ENCODE results near the gene ETV3. TPM values are rescaled to one million over a fixed set of nuclear protein-coding genes. Genes with fewer than 3 reads are reported as not detected.
A peak's percentile ranks its signal among the peaks of the same experiment; 100 is the strongest.

Gene ETV3
- polyA plus RNA-seq, 2 donors = 9.3 to 9.4 TPM

GRCh38 chr1:157135070-157135469 lies 3.1 kb downstream of the ETV3 start:
- Histone ChIP-seq H3K27ac (ENCODE audit: low read depth in 2 of 2, low read length in 1 of 2) (no peak overlapping the region), H3K27me3 (ENCODE audit: control insufficient read depth in 1 of 2, insufficient read depth in 2 of 2, low read length in 2 of 2) (no peaks in the 10 kb centered on the region), H3K4me1 (ENCODE audit: control insufficient read depth in 2 of 2, insufficient read depth in 2 of 2, low read length in 1 of 2) (peaks cover 0 to 2% of the 10 kb centered on the region in 2 donors), H3K36me3 (ENCODE audit: control insufficient read depth in 2 of 2, insufficient read depth in 2 of 2, low read length in 1 of 2) (peaks cover 0 to 21% of the 10 kb centered on the region in 2 donors), H3K9me3 (ENCODE audit: control insufficient read depth in 2 of 2, insufficient read depth in 1 of 2, low read depth in 1 of 2, low read length in 1 of 2) (no peaks in the 10 kb centered on the region), H3K4me3 (ENCODE audit: low read depth in 1 of 2, low read length in 2 of 2) (no peak overlapping the region)
- WGBS, 2 donors = 72 to 78% methylated on average over 2 of the region's 2 CpGs

GRCh38 chr1:157134442-157134841 lies 3.8 kb downstream of the ETV3 start:
- H3K4me1 ChIP-seq (ENCODE audit: control insufficient read depth in 2 of 2, insufficient read depth in 2 of 2, low read length in 1 of 2) = peaks cover 0 to 2% of the 10 kb centered on the region in 2 donors
- H3K9me3 ChIP-seq (ENCODE audit: control insufficient read depth in 2 of 2, insufficient read depth in 1 of 2, low read depth in 1 of 2, low read length in 1 of 2) = no peaks in the 10 kb centered on the region

GRCh38 chr1:157133426-157133825 lies 4.8 kb downstream of the ETV3 start:
- Histone ChIP-seq H3K36me3 (ENCODE audit: control insufficient read depth in 2 of 2, insufficient read depth in 2 of 2, low read length in 1 of 2) (peaks cover 0 to 21% of the 10 kb centered on the region in 2 donors), H3K27ac (ENCODE audit: low read depth in 2 of 2, low read length in 1 of 2) (peak overlapping the region in 1 of 2 donors; percentile 32)

More at GRCh38 chr1:157134442-157134841, 3.8 kb downstream of the ETV3 start:
- 91% methylated on average over 4 of the region's 4 CpGs for WGBS, 2 donors
- H3K36me3 ChIP-seq (ENCODE audit: control insufficient read depth in 2 of 2, insufficient read depth in 2 of 2, low read length in 1 of 2) = peaks cover 0 to 21% of the 10 kb centered on the region in 2 donors
- no peak overlapping the region for H3K27ac ChIP-seq (ENCODE audit: low read depth in 2 of 2, low read length in 1 of 2)
- H3K27me3 ChIP-seq (ENCODE audit: control insufficient read depth in 1 of 2, insufficient read depth in 2 of 2, low read length in 2 of 2) = no peaks in the 10 kb centered on the region
- no peak overlapping the region for H3K4me3 ChIP-seq (ENCODE audit: low read depth in 1 of 2, low read length in 2 of 2)

GRCh38 chr1:157132616-157133167 lies 5.5 kb downstream of the ETV3 start:
- H3K27me3 ChIP-seq (ENCODE audit: control insufficient read depth in 1 of 2, insufficient read depth in 2 of 2, low read length in 2 of 2) = no peaks in the 10 kb centered on the region
- no peaks in the 10 kb centered on the region for H3K9me3 ChIP-seq (ENCODE audit: control insufficient read depth in 2 of 2, insufficient read depth in 1 of 2, low read depth in 1 of 2, low read length in 1 of 2)
- peak overlapping the region in 1 of 2 donors; percentile 76 for H3K27ac ChIP-seq (ENCODE audit: low read depth in 2 of 2, low read length in 1 of 2)
- H3K36me3 ChIP-seq (ENCODE audit: control insufficient read depth in 2 of 2, insufficient read depth in 2 of 2, low read length in 1 of 2) = peaks cover 0 to 21% of the 10 kb centered on the region in 2 donors
- no peak overlapping the region for H3K4me3 ChIP-seq (ENCODE audit: low read depth in 1 of 2, low read length in 2 of 2)
- WGBS, 2 donors = 51 to 58% methylated on average over 2 of the region's 2 CpGs
- H3K4me1 ChIP-seq (ENCODE audit: control insufficient read depth in 2 of 2, insufficient read depth in 2 of 2, low read length in 1 of 2) = peaks cover 0 to 2% of the 10 kb centered on the region in 2 donors

More at GRCh38 chr1:157133426-157133825, 4.8 kb downstream of the ETV3 start:
- no peaks in the 10 kb centered on the region for H3K27me3 ChIP-seq (ENCODE audit: control insufficient read depth in 1 of 2, insufficient read depth in 2 of 2, low read length in 2 of 2)
- peaks cover 0 to 2% of the 10 kb centered on the region in 2 donors for H3K4me1 ChIP-seq (ENCODE audit: control insufficient read depth in 2 of 2, insufficient read depth in 2 of 2, low read length in 1 of 2)
- no peaks in the 10 kb centered on the region for H3K9me3 ChIP-seq (ENCODE audit: control insufficient read depth in 2 of 2, insufficient read depth in 1 of 2, low read depth in 1 of 2, low read length in 1 of 2)
- no peak overlapping the region for H3K4me3 ChIP-seq (ENCODE audit: low read depth in 1 of 2, low read length in 2 of 2)
- 67 to 72% methylated on average over 2 of the region's 2 CpGs for WGBS, 2 donors

GRCh38 chr1:157132111-157132510 lies 6.1 kb downstream of the ETV3 start:
- H3K36me3 ChIP-seq (ENCODE audit: control insufficient read depth in 2 of 2, insufficient read depth in 2 of 2, low read length in 1 of 2) = peaks cover 0 to 21% of the 10 kb centered on the region in 2 donors
- no peaks in the 10 kb centered on the region for H3K27me3 ChIP-seq (ENCODE audit: control insufficient read depth in 1 of 2, insufficient read depth in 2 of 2, low read length in 2 of 2)
- H3K4me3 ChIP-seq (ENCODE audit: low read depth in 1 of 2, low read length in 2 of 2) = no peak overlapping the region
- H3K9me3 ChIP-seq (ENCODE audit: control insufficient read depth in 2 of 2, insufficient read depth in 1 of 2, low read depth in 1 of 2, low read length in 1 of 2) = no peaks in the 10 kb centered on the region
- peaks cover 0 to 2% of the 10 kb centered on the region in 2 donors for H3K4me1 ChIP-seq (ENCODE audit: control insufficient read depth in 2 of 2, insufficient read depth in 2 of 2, low read length in 1 of 2)
- peak overlapping the region; percentile 33 to 76 for H3K27ac ChIP-seq (ENCODE audit: low read depth in 2 of 2, low read length in 1 of 2)
- 67 to 72% methylated on average over 5 of the region's 5 CpGs for WGBS, 2 donors

GRCh38 chr1:157131281-157131680 lies 6.9 kb downstream of the ETV3 start:
- no peak overlapping the region for H3K4me3 ChIP-seq (ENCODE audit: low read depth in 1 of 2, low read length in 2 of 2)
- peaks cover 0 to 2% of the 10 kb centered on the region in 2 donors for H3K4me1 ChIP-seq (ENCODE audit: control insufficient read depth in 2 of 2, insufficient read depth in 2 of 2, low read length in 1 of 2)
- peaks cover 2 to 24% of the 10 kb centered on the region in 2 donors for H3K36me3 ChIP-seq (ENCODE audit: control insufficient read depth in 2 of 2, insufficient read depth in 2 of 2, low read length in 1 of 2)
- H3K27me3 ChIP-seq (ENCODE audit: control insufficient read depth in 1 of 2, insufficient read depth in 2 of 2, low read length in 2 of 2) = no peaks in the 10 kb centered on the region
- H3K9me3 ChIP-seq (ENCODE audit: control insufficient read depth in 2 of 2, insufficient read depth in 1 of 2, low read depth in 1 of 2, low read length in 1 of 2) = no peaks in the 10 kb centered on the region
- no peak overlapping the region for H3K27ac ChIP-seq (ENCODE audit: low read depth in 2 of 2, low read length in 1 of 2)
- 73 to 83% methylated on average over 4 of the region's 4 CpGs for WGBS, 2 donors

GRCh38 chr1:157124855-157125254 lies 13.3 kb downstream of the ETV3 start:
- Histone ChIP-seq H3K36me3 (ENCODE audit: control insufficient read depth in 2 of 2, insufficient read depth in 2 of 2, low read length in 1 of 2) (peaks cover 13 to 21% of the 10 kb centered on the region in 2 donors), H3K9me3 (ENCODE audit: control insufficient read depth in 2 of 2, insufficient read depth in 1 of 2, low read depth in 1 of 2, low read length in 1 of 2) (no peaks in the 10 kb centered on the region), H3K27ac (ENCODE audit: low read depth in 2 of 2, low read length in 1 of 2) (no peak overlapping the region), H3K27me3 (ENCODE audit: control insufficient read depth in 1 of 2, insufficient read depth in 2 of 2, low read length in 2 of 2) (no peaks in the 10 kb centered on the region), H3K4me3 (ENCODE audit: low read depth in 1 of 2, low read length in 2 of 2) (no peak overlapping the region), H3K4me1 (ENCODE audit: control insufficient read depth in 2 of 2, insufficient read depth in 2 of 2, low read length in 1 of 2) (no peaks in the 10 kb centered on the region)
- 61 to 67% methylated on average over 7 of the region's 7 CpGs for WGBS, 2 donors

- WGBS, 2 donors = 82 to 91% methylated on average over 2 of the region's 2 CpGs
- no peaks in the 10 kb centered on the region for H3K4me1 ChIP-seq (ENCODE audit: control insufficient read depth in 2 of 2, insufficient read depth in 2 of 2, low read length in 1 of 2)
These were observed 18.7 kb downstream of the ETV3 start for GRCh38 chr1:157119448-157119847.

GRCh38 chr1:157119008-157119407 lies 19.2 kb downstream of the ETV3 start:
- H3K27ac ChIP-seq (ENCODE audit: low read depth in 2 of 2, low read length in 1 of 2) = no peak overlapping the region
- H3K4me3 ChIP-seq (ENCODE audit: low read depth in 1 of 2, low read length in 2 of 2) = no peak overlapping the region
- H3K27me3 ChIP-seq (ENCODE audit: control insufficient read depth in 1 of 2, insufficient read depth in 2 of 2, low read length in 2 of 2) = no peaks in the 10 kb centered on the region
- 89 to 92% methylated on average over 9 of the region's 9 CpGs for WGBS, 2 donors
- no peaks in the 10 kb centered on the region for H3K4me1 ChIP-seq (ENCODE audit: control insufficient read depth in 2 of 2, insufficient read depth in 2 of 2, low read length in 1 of 2)
- H3K36me3 ChIP-seq (ENCODE audit: control insufficient read depth in 2 of 2, insufficient read depth in 2 of 2, low read length in 1 of 2) = peaks cover 0 to 5% of the 10 kb centered on the region in 2 donors
- no peaks in the 10 kb centered on the region for H3K9me3 ChIP-seq (ENCODE audit: control insufficient read depth in 2 of 2, insufficient read depth in 1 of 2, low read depth in 1 of 2, low read length in 1 of 2)

More at GRCh38 chr1:157119448-157119847, 18.7 kb downstream of the ETV3 start:
- H3K27me3 ChIP-seq (ENCODE audit: control insufficient read depth in 1 of 2, insufficient read depth in 2 of 2, low read length in 2 of 2) = no peaks in the 10 kb centered on the region
- no peaks in the 10 kb centered on the region for H3K9me3 ChIP-seq (ENCODE audit: control insufficient read depth in 2 of 2, insufficient read depth in 1 of 2, low read depth in 1 of 2, low read length in 1 of 2)
- peaks cover 0 to 5% of the 10 kb centered on the region in 2 donors for H3K36me3 ChIP-seq (ENCODE audit: control insufficient read depth in 2 of 2, insufficient read depth in 2 of 2, low read length in 1 of 2)
- H3K4me3 ChIP-seq (ENCODE audit: low read depth in 1 of 2, low read length in 2 of 2) = no peak overlapping the region
- no peak overlapping the region for H3K27ac ChIP-seq (ENCODE audit: low read depth in 2 of 2, low read length in 1 of 2)

- peaks cover 0 to 2% of the 10 kb centered on the region in 2 donors for H3K36me3 ChIP-seq (ENCODE audit: control insufficient read depth in 2 of 2, insufficient read depth in 2 of 2, low read length in 1 of 2)
- no peaks in the 10 kb centered on the region for H3K4me1 ChIP-seq (ENCODE audit: control insufficient read depth in 2 of 2, insufficient read depth in 2 of 2, low read length in 1 of 2)
- H3K9me3 ChIP-seq (ENCODE audit: control insufficient read depth in 2 of 2, insufficient read depth in 1 of 2, low read depth in 1 of 2, low read length in 1 of 2) = no peaks in the 10 kb centered on the region
- no peaks in the 10 kb centered on the region for H3K27me3 ChIP-seq (ENCODE audit: control insufficient read depth in 1 of 2, insufficient read depth in 2 of 2, low read length in 2 of 2)
- WGBS, 2 donors = 64 to 67% methylated on average over 4 of the region's 4 CpGs
- H3K4me3 ChIP-seq (ENCODE audit: low read depth in 1 of 2, low read length in 2 of 2) = no peak overlapping the region
- no peak overlapping the region for H3K27ac ChIP-seq (ENCODE audit: low read depth in 2 of 2, low read length in 1 of 2)
These were observed 20.6 kb downstream of the ETV3 start for GRCh38 chr1:157117527-157118057.
